COR-L47 (cell line): ENCODE data around the gene MAP3K19.
"Not testable (repeated sequence)": the region's sequence is repeated elsewhere in the genome, so short reads cannot be mapped to it uniquely, and the experiment has no call there.

ENCODE experiments used
- DNase-seq: peaks from one replicate; lab custom pipeline; 2025; lab: John Stamatoyannopoulos, UW

MAP3K19 gene

DNA sequence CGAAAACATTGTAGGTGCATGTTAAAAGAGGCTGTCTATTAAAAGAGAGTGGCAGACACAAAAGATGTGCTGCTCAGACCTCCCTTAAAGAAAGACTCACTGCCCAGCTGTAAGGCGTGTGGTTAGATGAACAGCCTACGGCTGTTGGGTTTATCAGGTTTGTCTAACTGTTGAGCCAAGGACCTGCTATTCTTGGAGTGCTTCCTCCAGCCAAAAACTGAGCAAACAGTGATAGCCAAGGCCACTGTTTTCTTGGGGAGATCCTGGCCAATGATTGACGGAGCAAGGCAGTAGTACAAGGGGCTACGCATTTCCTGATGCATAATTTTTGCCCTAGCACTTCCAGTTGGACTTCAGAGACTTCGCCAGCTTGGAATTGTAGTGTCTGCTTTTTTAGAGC, 3.4 kb upstream of the MAP3K19 start:
- DNase-seq: no peak

DNA sequence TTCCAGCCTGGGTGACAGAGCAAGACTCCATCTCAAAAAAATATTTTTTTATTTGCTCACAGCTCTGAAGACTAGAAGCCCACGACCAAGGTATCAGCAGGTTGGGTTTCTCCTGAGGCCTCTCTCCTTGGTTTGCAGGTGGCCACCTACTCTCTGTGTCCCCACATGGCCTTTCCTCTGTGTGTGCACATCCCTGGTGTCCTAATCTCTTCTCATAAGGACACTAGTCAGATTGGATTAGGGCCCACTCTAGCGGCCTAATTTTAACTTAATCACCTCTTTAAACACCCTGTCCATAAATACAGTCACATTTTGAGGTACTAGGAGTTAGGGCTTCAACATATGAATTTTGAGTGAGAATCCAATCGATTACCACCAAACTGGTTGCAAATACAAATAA, 2.9 kb upstream of the MAP3K19 start:
- no peak for DNase-seq

DNA sequence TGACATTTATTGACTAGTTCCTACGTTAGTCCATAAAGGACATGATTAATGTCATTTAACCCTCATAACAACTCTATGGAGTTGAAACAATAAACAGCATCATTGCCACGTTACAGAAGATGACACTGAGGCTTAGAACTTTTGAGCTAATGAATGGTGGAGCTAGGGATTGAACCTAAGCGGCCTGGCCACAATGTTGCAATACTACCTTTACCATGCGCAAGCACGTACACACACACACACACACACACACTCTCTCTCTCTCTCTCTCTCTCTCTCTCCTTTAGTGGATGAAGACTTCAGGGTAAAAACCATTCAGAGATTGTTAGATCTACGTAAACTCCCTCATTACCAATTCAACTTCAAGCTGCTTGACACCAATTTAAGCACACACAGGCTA, 875 bp upstream of the MAP3K19 start:
- no peak for DNase-seq

DNA sequence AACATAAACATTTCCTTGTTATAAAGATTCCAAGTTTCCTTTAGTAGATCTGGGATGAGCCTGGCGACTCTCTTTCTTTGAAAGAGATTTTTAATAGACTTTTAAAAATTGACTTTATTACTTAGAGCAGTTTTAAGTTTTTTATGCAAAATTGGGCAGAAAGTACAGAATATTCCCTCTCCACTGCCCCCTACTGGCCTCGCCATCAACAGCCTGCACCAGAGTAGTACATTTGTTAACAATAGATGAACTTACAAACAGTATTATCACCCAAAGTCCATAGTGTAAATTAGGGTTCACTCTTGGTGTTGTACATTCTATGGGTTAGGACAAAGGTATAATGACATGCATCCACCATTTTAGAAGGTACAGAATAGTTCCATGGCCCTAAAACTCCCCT, 3.9 kb downstream of the MAP3K19 start:
- DNase-seq: no peak

DNA sequence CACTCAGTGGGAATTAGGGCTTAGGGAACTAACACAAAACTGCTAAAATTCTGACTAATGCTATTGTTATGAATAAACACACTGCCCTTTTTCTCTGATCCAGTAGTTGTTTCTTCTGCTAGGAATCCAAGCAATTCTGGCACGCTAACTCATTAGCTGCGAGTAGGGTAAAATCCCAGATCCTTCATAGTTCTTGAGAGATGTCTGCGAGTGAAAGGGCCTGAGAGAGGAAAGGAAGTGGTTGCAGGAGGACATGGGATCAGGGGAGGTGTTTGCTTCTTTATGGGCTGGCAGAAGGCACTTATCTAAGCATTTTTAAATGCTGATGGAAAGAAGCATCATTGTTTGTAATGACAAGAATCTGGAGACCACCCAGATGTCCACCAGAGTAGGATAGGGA, 9.4 kb downstream of the MAP3K19 start:
- no peak for DNase-seq

DNA sequence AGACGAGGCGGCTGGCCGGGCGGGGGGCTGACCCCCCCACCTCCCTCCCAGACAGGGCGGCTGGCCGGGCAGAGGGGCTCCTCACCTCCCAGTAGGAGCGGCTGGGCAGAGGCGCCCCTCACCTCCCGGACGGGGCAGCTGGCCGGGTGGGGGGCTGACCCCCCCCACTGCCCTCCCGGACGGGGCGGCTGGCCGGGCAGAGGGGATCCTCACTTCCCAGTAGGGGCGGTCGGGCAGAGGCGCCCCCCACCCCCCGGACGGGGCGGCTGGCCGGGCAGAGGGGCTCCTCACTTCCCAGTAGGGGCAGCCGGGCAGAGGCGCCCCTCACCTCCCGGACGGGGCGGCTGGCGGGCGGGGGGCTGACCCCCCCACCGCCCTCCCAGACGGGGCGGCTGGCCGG, 14.0 kb downstream of the MAP3K19 start:
- not testable (repeated sequence) for DNase-seq

DNA sequence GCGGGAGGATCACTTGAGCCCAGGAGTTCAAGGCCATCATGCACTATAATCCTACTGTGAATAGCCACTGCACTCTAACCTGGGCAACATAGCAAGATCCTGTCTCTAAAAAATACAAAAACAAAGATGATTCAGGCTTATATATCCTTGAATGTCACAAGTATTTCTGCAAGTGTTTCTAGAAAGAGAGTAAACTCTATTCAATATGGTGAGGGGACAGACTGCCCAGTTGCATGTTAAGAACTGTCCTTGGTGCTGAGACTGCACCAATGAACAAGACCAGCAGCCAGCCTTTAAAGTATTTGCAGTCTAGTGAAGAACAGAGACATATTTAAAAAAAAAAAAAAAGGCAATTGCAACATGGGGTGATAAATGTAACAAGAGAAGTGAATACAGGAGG, 16.4 kb downstream of the MAP3K19 start:
- no peak for DNase-seq

DNA sequence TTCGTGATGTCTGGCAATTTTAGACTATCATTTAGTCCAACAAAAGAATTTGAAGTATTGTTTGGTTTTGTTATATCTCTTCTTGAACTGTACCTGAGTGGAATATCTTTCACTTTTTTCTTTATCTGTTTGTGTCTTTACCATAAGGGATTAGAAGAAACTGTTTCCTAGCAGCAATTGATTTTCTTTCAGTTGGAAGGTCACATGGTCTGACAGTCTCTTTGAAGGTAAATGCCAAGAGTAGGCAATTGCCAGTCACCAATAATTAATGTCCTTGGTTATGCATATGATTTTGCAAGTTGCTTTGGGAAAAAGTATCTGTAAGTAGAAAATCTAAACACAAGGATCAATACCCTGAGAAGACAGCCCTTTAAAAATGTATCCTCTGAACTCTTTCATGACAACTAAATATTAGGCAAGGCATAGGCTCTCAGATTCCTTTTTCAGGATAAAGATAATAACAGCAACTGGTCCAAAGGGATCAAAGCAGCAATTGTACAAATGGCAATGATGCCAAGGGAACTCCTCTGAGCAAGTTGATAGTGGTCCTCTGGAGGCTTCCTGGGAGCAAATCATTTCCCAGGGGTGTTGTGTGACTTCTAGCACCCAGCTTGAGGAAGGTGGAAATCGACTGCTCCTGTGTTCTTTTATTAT, 17.6 kb downstream of the MAP3K19 start:
- no peak for DNase-seq

DNA sequence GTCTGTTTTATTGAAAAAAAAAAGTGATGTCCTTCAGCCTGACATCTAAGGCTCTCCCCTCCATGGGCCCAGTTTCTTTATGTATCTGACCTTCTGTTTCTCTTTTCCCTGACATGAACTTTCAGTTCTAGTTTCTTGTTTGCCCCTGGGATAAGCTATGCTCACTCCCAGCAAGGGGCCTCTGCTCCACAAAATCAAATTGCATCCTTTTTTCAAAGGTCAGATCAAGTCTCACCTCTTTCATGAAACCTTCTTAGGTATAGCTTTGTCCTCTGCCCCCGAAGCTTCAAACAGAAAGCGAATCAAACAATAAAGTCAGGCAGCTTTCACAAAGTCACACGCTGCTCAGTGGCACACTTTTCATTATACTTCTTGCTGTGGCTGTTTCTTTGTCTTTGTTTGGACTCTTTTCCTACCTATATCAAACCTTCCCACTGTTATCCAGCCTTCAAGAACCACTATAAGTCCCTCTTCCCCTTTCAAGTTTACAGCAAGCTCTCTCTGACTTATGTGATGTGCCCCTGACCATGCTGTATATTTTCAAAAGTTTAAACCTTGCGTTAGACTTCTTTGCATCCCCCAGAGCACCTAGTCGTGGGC, 23.3 kb downstream of the MAP3K19 start:
- no peak for DNase-seq

DNA sequence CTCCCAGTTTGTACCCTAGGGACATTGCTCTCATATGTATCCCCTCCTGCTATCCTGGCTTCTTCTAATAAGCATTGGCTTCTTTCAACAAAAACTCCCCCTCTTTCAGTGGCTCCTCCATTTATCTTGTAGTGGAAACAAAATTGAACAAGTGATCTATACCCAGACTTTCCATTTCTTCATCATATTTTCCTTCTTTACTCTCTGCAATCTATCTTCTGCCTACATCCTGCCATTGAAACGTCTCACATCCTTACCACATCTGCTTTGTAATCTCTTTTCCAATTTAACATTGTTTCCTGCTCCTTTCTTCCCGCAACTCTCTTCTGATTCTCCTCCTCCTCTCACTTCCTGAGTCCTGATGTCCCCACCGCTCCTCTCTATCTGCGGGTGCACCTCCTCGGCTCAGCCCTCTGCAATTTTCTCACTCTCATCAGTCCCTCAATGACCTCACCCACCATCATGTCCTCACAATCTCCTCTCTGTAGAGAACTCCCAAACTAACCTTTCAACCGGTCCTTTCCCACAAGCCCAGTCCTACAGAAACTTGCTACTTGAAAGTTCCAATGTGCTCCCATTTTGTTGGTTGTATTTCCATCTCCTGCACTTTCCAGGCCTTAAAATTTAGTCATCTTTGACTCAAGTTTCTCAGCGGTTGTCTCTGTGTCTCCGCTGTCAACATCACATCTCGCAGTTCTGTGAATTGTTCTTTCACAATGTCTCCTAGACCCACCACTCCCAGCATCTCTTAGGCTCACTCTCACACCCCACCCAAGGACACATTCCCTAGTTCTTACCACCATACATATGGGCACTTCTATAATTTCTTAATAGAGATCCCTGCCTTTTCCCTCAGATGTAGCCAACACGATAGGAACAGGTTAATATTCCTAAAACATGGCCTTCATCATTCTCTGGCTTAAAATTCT, 24.0 kb downstream of the MAP3K19 start:
- no peak for DNase-seq

DNA sequence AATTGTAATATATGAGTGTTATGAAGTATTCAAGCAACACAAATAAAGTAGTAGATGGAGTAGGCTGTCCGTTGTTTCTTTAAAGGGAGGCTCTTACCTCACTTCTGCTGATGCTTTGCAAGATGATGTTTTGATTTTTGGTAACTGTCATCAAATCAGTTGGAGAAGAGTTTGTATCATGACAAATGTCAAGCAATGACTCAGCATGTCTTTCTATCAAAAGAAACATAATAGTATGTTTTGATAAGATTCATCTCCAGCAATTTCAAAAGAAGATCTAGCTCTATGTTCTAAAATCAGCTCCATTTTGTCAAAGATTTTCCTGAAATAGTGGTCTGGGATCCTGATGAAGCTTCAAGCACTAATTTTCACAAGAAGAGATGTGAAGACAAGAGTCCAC, 25.6 kb downstream of the MAP3K19 start:
- DNase-seq: no peak

DNA sequence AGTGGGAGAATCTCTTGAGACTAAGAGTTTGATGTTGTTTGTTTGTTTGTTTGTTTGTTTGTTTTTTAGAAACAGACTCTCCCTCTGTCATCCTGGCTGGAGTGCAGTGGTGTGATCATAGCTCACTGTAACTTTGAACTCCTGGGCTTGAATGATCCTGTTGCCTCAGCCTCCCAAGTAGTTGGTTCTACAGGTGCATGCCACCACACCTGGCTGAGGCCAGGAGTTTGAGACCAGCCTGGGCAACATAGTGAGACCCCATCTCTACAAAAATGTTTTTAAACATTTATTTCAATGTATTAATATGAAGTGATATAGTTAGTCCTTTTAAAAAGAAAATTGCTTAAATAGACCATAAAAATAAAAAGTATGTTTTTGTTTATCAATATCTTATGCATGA, 35.6 kb downstream of the MAP3K19 start:
- no peak for DNase-seq

DNA sequence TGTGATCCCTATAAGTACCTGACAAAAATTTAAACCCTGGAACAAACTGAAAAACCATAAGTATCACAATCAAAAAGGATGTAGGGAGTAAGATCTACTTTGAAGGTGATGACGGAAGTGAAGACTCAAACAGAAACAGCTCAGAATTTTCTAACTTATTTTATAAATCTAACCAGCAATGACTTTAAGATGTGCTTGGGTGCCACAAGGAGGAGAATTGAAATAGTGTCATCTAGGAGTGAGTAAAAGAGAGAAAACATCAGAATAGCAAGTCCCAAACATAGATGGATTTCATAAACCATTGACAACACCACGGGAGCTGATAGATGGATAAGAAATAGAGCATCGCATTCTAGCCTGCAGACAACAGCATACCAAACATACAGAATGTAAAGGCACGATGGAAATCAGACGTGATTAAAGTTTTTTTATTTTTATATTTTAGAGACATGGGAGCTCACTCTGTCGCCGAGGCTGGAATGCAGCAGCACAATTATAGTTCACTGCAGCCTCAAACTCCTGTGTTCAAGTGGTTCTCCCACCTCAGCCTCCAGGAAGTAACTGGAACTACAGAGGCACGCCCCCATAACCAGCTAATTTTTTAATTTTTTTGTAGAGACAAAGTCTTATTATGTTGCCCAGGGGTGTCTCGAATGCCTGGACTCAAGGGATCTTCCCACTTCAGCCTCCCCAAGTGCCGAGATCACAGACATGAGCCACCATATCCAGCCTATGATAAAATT, 36.9 kb downstream of the MAP3K19 start:
- DNase-seq: no peak

DNA sequence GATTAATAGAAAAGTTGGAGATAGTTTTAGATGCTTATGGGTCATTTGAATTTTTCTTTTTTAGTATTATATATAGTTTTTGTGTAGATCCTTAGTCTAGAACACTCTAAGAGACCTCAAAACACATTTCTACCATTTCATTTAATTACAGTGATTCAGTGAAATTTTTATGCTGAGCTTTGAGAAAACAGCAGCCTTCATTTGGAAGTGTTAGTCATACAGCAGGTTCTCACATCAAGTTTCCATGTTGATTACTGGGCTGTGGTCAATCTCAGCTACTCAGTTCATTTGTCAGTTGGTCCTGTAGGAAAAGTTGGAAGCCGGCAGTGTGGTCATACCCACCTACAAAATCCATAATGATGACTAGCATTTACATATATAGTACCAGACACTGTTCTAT, 37.9 kb downstream of the MAP3K19 start:
- no peak for DNase-seq

DNA sequence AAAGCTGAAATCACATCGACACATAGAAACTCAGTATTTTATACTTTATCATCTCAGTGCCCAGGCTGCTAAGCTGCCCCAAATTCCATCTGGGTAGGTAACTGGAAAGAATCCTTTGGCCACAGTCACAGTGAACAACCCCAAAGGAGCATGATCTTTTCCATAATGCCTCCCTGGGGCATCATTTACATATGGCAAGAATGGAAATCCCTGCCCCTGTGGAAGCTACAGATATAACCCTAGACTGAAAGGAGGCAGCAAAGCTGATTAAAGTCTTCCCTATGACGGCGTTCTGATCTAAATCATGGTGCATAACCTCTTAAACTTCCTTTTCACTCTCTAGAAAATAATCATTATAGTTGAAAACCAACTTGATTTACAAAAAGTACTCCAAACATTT, 41.5 kb downstream of the MAP3K19 start:
- DNase-seq: no peak

DNA sequence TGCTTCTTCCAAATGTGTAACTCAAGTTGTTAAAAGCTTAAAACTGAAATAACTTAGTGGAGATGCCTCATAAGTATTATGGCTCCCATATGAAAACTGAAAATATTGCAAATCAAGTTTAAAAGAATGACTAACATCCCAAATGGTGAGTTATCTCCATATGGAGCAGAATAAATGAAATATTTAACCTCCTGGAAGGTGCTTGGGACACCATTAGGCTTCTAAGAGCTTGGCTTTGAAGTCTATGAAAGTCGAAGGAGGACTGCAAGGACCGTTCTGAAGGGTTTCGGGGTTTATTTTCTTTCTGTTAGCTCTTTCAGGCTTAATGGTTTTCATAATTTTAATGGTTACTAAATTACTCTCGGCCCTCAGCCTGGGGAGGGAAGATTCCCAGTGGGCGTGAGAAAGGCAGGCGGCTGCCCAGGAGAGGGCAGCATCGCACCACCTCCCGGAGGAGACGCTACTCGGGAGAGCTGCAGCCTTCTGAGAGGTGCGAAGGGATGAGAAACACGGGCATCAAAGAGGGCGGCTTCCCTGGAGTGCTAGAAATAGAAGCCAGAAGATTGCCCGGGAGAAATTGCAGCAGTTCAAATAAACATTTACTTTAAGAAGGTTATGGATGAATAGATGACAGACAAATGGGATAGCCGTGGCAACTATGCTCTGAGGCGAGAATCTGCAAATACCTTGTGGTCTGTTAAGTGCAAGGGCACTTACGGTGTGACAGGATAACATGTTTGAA, 43.1 kb downstream of the MAP3K19 start:
- DNase-seq: peak; percentile 57

DNA sequence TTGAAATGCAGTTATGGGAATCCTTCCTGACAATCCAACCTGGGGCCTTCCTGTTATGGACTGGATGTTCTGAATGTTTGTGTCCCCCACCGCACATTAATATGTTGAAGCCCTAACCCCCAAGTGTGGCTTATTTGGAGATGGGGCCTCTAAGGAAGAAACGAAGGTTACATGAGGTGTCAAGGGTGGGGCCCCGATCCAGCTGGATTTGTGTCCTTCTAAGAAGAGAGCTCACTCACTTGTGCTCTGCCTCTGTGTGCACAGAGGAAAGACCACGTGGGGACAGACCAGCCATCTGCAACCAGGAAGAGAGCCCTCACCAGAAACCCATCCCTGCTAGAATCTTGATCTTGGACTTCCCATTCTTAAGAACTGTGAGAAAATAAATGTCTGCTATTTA, 44.4 kb downstream of the MAP3K19 start:
- no peak for DNase-seq

DNA sequence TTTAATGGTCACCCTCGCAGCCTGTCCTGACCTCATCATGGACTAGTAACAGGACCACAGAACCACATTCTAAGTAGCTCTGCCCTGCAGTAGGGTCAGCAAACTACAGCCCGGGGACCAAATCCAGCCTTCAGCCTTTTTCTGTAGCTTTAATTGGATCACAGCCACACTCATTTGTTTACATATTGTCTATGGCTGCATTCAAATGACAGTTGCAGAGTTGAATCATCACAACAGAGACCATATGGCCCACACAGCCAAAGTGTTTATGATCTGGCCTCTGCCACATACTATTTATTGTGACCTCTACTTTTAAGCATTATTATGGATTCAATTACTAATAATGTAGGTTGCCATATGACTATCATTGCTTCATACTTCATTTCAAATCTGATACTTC, 47.7 kb downstream of the MAP3K19 start:
- no peak for DNase-seq

DNA sequence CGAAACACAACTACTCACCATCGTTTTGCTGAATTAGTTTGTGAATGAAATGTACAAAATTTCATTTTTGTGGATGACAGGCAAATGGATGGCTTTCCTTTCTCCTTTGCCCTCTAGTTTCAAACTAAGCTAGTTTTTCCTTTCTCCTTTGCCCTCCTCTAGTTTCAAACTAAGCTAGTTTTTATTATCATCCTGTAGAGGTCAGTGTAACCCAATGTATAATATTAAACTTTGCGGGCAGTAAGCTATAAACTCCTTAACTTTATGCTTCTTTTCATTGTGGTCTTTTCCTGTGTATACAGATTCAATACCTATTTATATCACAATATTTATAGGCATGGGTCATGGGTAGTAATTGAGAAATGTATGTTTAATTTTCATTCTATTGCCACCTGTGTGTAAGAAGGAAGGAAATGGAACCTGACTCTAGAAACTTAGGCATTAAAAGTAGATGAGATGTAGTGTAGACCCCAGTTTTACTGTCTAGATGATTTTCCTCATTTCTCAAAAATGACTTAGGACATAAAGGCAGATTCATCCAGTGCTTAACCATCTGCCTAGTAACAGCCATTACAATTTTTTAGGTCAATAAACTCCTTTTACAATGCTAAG, 58.1 kb downstream of the MAP3K19 start:
- no peak for DNase-seq

DNA sequence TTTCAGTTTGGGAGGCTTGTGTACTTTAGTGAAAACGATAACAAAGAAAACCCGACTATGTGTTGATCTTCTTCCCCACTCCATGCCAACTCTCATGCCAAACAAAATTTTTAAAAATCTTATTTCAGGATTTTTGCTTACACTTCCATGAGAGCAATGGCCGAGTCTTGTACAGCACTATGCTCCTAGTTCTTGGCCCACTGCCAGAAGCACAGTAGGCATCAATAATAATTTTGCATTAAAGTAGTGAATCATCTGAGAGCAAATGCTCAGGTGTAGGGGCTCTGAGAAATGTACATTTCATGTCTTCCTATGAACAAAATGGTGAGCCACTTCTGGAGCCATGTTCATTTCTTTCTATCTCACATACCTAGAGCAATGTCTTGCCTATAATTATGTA, 62.2 kb downstream of the MAP3K19 start:
- peak; percentile 26 for DNase-seq

DNA sequence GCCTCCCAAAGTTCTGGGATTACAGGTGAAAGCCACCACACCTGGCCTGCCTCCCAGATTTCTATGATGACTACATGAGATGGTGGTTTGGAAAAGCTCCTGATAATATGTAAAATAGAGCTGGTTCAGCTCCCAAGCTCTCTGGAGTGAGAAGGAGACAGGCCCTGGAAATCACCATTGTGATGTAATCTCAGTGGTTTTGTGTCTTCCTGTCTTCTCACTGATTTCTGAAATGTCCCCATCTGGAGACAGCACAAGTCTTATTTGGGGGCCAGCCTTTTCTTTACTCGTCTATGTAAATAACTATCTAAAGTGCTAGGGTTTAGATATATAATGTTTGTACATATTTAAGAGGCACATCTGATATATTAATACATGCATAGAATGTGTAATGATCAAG, 64.6 kb downstream of the MAP3K19 start:
- no peak for DNase-seq
